ENCODE measurements around the gene ZNF200. TPM values are rescaled to one million over a fixed set of nuclear protein-coding genes. Genes with fewer than 3 reads are reported as not detected.
A peak's percentile ranks its signal among the peaks of the same experiment; 100 is the strongest.

ZNF200 gene
- total and polyA plus RNA-seq, 2 of the 13 experiments (the other 11 are each of a cell fraction or from before 2014, with no cell fraction given) = 3.5 to 16.5 TPM

DNA sequence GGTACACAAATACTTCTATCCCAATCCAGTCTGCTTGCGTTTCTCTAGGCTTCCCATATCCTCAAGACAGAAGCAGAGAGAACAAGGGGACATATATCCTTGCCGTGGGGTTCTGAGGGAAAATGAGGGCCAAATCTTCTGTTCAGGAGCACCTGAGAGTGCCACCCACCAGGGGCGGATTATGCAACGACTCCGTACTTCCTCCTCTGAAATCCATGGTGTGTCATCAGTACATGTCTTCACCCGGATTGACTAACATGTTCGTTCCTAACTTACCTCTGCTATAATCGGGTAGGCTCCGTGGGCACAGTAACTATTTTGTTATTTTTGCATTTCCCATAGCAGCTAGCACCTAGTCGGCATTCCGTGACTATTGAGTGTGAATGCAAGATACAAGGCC lies 7.8 kb upstream of the ZNF200 start:
- Histone ChIP-seq H3K4me2 (ENCODE audit: low read depth, low read length) (peak overlapping the region; percentile 4; the same call in 1 of the 2 replicates), H3K4me3 (replicated peaks in 1 of 3; ENCODE audit: insufficient read depth in 1 of 3, low read depth in 2 of 3, low read length in 3 of 3) (no peak overlapping the region), H2AFZ (ENCODE audit: low read length) (no peak overlapping the region), H3K27ac (ENCODE audit: extremely low read length, insufficient read depth, low read length) (no peak overlapping the region), H4K20me1 (ENCODE audit: insufficient read depth, low read length) (no peaks in the 10 kb centered on the region), H3K9ac (ENCODE audit: insufficient read depth, low read depth, low read length) (no peak overlapping the region), H3K36me3 (replicated peaks in 1 of 2; ENCODE audit: control insufficient read depth in 1 of 2, insufficient read depth in 2 of 2, low read length in 2 of 2) (no peaks in the 10 kb centered on the region), H3K4me1 (ENCODE audit: insufficient read depth, low read length) (peaks cover 45% of the 10 kb centered on the region), H3K27me3 (ENCODE audit: control insufficient read depth in 1 of 2, insufficient read depth in 2 of 2, low read length in 2 of 2) (peaks cover 0 to 45% of the 10 kb centered on the region in 2 experiments), H3K79me2 (ENCODE audit: insufficient read depth, low read length) (no peaks in the 10 kb centered on the region), H3K9me3 (ENCODE audit: low read length) (no peaks in the 10 kb centered on the region)
- ChIA-PET POLR2A (no interaction called here), CTCF (ENCODE audit: low intra/inter-chr PET ratio, low total read pairs) (no interaction called here)
- ATAC-seq (no peak), FAIRE-seq (no peak), DNase-seq (ENCODE audit: low spot score) (no peak)
- WGBS (ENCODE audit: low lambda C conversion rate) = 27% methylated on average over 11 of the region's 11 CpGs
- no TSS peak for BruUV-seq (replicated peaks)
- intact Hi-C loops (cut with micrococcal nuclease; ENCODE audit: unreplicated experiment) (no loop called here), in situ Hi-C loops (cut with HindIII; ENCODE audit: extremely low pct_ligation_motif_present, low pct_unique_long_range_greater_than_20kb) (no loop called here)
- TF ChIP-seq, protein P1, sequence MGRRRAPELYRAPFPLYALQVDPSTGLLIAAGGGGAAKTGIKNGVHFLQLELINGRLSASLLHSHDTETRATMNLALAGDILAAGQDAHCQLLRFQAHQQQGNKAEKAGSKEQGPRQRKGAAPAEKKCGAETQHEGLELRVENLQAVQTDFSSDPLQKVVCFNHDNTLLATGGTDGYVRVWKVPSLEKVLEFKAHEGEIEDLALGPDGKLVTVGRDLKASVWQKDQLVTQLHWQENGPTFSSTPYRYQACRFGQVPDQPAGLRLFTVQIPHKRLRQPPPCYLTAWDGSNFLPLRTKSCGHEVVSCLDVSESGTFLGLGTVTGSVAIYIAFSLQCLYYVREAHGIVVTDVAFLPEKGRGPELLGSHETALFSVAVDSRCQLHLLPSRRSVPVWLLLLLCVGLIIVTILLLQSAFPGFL (CRISPR knock-in tag; IDR thresholded peaks at IDR 0.05) = no peak
- TF ChIP-seq, protein P2, sequence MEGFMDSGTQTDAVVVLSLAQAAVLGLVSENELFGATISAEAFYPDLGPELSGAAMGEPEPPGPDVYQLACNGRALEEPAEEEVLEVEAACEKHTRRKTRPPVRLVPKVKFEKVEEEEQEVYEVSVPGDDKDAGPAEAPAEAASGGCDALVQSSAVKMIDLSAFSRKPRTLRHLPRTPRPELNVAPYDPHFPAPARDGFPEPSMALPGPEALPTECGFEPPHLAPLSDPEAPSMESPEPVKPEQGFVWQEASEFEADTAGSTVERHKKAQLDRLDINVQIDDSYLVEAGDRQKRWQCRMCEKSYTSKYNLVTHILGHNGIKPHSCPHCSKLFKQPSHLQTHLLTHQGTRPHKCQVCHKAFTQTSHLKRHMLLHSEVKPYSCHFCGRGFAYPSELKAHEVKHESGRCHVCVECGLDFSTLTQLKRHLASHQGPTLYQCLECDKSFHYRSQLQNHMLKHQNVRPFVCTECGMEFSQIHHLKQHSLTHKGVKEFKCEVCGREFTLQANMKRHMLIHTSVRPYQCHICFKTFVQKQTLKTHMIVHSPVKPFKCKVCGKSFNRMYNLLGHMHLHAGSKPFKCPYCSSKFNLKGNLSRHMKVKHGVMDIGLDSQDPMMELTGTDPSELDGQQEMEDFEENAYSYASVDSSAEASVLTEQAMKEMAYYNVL (CRISPR knock-in tag; IDR thresholded peaks at IDR 0.05; ENCODE audit: borderline replicate concordance) = no peak
- peak; percentile 39; the same call in 1 of the 2 replicates for TF ChIP-seq CEBPG (CRISPR knock-in tag; IDR thresholded peaks at IDR 0.05)
- TF ChIP-seq FOSL2 (CRISPR knock-in tag; IDR thresholded peaks at IDR 0.05) = peak; percentile 54; the same call in 1 of the 2 replicates
- peak; percentile 77; the same call in 1 of the 2 replicates for TF ChIP-seq CEBPB (IDR thresholded peaks at IDR 0.05; ENCODE audit: borderline replicate concordance, low read depth, low read length)
- TF ChIP-seq, protein P3, sequence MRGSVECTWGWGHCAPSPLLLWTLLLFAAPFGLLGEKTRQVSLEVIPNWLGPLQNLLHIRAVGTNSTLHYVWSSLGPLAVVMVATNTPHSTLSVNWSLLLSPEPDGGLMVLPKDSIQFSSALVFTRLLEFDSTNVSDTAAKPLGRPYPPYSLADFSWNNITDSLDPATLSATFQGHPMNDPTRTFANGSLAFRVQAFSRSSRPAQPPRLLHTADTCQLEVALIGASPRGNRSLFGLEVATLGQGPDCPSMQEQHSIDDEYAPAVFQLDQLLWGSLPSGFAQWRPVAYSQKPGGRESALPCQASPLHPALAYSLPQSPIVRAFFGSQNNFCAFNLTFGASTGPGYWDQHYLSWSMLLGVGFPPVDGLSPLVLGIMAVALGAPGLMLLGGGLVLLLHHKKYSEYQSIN (CRISPR knock-in tag; IDR thresholded peaks at IDR 0.05; ENCODE audit: borderline replicate concordance) = no peak

Measured in HepG2 (cell line).